Right renal pelvis (tissue), 4 donors: ENCODE results near the gene SMPD3. TPM values are rescaled to one million over a fixed set of nuclear protein-coding genes. Genes with fewer than 3 reads are reported as not detected.

Experiments
- polyA plus RNA-seq, 4 donors: library from polyadenylated mRNA; unstranded; fragments of 120-200 nt; gene quantifications; one replicate each; pipeline ENCODE4 v1.2.1, GENCODE V29; 2013; ENCODE audit not compliant: insufficient read length in 4 of 4

Gene SMPD3
- polyA plus RNA-seq, 4 donors: 1.1 to 1.5 (median 1.2) TPM

Other genes starting within 250 kb of the SMPD3 start
- gene ESRP2, start 212.4 kb downstream of the SMPD3 start, polyA plus RNA-seq: 10 to 100 TPM; 26.3 to 36.3 (median 27.1) TPM
- gene PLA2G15, start 203.1 kb downstream of the SMPD3 start, polyA plus RNA-seq: 10 to 100 TPM; 20.8 to 24.1 (median 23.0) TPM
- 10 to 100 TPM; 12.6 to 16.3 (median 13.4) TPM for gene SLC7A6, start 184.0 kb downstream of the SMPD3 start, polyA plus RNA-seq
- 10 to 100 TPM; 19.7 to 22.4 (median 21.3) TPM for gene SLC7A6OS, start 137.6 kb downstream of the SMPD3 start, polyA plus RNA-seq
- gene PRMT7, start 137.5 kb downstream of the SMPD3 start, polyA plus RNA-seq: 10 to 100 TPM; 43.2 to 58.9 (median 51.4) TPM
- gene ZFP90, start 90.8 kb upstream of the SMPD3 start, polyA plus RNA-seq: 10 to 100 TPM; 37.5 to 40.1 (median 39.0) TPM
- 10 to 100 TPM; 59.1 to 72.7 (median 60.2) TPM for gene CDH3, start 196.8 kb upstream of the SMPD3 start, polyA plus RNA-seq